Measurements from ENCODE around the gene KASH5. TPM values are rescaled to one million over a fixed set of nuclear protein-coding genes. Genes with fewer than 3 reads are reported as not detected.
"Not testable (repeated sequence)": the region's sequence is repeated elsewhere in the genome, so short reads cannot be mapped to it uniquely, and the experiment has no call there.

Gene KASH5
- total and polyA plus RNA-seq, 2 donors, result not detected

DNA sequence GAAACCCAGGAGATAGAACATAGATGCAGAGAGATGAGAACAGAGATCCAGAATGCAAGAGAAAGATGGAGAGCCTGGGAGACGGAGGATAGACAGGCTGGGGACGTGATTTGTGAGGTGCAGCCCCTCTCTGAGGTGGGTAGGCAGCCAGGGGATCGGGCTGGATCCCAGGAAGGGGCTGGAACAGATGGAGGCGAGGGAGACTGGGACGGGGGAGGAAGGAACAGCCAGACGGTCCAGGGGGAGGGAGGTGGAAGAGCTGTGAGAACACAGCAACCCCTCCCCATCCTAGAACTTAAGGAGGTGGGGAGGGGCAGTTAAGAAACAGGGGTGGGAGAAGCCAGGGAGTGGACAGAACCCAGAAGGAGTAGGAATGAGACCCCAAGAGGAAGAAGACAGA lies 50.2 kb downstream of the KASH5 start:
- WGBS, result 12% methylated on average over 6 of the region's 6 CpGs
- DNase-seq (ENCODE audit: extremely low spot score), result no peak
- H3K36me3 ChIP-seq (ENCODE audit: insufficient read depth), result no peaks in the 10 kb centered on the region

DNA sequence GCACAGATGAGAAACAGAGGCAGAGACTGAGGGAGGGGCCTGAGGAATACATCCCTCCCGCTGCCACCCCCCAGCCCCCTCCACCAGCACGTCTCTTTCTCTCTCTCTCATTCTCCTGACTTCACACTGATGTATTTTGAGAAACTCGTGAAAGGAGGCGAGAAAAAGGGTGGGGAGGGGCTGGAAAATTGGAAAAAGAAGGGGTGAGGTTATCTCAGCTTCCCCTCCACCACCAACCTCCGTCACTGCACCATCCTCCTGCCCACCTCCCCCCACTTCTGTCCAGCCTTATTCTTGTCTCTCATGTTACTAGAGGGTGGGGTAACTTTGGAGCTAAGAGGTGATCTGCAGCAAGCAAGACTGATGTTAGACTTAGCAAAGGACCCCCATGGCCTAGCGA lies 51.8 kb downstream of the KASH5 start:
- no peak overlapping the region for H3K4me3 ChIP-seq (ENCODE audit: low read depth, low read length)
- H3K36me3 ChIP-seq (ENCODE audit: insufficient read depth), result no peaks in the 10 kb centered on the region
- WGBS, result 44% methylated on average over 6 of the region's 6 CpGs
- H3K4me1 ChIP-seq (ENCODE audit: insufficient read depth), result no peaks in the 10 kb centered on the region
- no peak for DNase-seq (ENCODE audit: extremely low spot score)
- H3K27ac ChIP-seq (ENCODE audit: low read depth), result no peak overlapping the region

More for the DNA sequence above, 50.2 kb downstream of the KASH5 start:
- no peak overlapping the region for H3K4me3 ChIP-seq (ENCODE audit: low read depth, low read length)
- no peaks in the 10 kb centered on the region for H3K4me1 ChIP-seq (ENCODE audit: insufficient read depth)
- H3K27ac ChIP-seq (ENCODE audit: low read depth), result no peak overlapping the region

DNA sequence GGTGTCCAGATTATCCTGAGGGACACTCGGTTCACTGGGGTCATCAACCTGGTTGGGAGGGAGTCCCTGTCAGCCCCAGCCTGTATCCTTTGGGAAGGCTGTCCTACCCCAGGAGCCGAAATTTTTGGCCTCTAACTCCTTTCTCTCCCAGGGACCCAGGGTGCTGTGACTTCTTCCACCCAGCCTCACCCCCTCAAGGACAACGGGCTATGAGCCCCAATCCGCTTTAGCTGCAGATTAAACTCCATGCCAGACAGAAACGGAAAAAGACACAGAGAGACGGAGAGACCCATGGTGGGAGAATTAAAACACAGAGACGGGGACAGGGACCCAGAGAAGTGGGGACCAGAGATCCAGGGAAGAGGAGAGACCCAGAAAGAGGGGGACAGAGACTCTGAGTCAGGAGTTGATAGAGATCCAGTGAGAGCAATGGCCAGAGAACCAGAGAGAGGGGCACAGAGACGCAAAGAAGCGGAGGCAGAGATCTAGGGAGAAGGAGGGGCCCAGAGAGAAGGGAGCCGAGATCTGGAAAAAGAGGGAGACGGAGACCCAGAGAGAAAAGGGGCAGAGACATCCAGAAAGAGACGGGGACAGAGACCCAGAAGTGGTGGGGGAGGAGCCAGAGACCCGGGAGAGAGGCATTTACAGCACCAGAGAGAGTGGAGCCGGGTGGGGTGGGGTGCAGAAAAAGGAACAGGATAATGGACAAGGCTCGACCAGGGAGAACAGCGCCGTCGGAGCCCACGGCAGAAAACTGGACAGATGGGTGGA lies 52.6 kb downstream of the KASH5 start:
- Histone ChIP-seq H3K27ac (ENCODE audit: low read depth) (no peak overlapping the region), H3K4me1 (ENCODE audit: insufficient read depth) (no peaks in the 10 kb centered on the region), H3K36me3 (ENCODE audit: insufficient read depth) (no peaks in the 10 kb centered on the region), H3K4me3 (ENCODE audit: low read depth, low read length) (no peak overlapping the region)
- 28% methylated on average over 19 of the region's 19 CpGs for WGBS
- no peak for DNase-seq (ENCODE audit: extremely low spot score)

DNA sequence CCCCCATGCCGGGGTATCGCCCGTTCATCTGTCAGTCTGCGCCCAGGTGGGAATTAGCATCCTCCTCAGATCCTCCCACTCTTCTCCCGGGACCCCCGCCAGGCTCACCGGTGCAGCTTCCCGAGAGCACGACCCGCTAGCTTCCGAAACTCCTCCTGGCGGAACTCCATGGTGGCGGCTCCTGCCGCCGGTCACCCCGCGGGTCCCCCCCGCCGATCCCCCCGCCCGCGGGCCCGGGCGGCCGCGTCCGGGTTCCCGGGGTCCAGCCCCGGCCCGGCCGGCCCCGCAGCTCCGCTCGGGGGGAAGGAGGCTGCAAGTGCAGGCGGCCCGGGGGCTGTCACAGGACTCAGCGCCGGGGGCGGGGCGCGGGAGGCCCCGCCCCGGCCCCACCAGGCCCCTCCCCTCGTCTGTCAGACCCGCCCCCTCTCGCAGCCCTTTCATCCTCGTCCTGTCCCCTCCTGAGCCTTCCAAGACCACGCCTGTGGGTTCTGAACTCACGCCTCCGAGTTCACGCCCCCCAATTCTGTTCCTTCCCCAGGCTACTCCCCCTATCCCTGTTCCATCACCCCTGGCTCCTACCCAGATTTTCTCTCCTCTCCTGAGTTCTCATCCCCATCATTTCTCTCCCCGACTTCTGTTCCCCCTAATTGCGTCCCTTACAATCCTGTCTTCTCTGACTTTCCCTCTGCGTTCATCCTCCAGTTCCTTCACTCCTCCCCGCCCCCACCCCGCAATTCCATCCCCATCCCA lies 53.3 kb downstream of the KASH5 start, which contains the start of gene SLC17A7:
TSS of gene SLC17A7 (minus strand) at position 318 of the 750 bp plus-strand sequence. CDS start at position 170, 148 bp downstream.
- 2% methylated on average over 56 of the region's 56 CpGs for WGBS
- no peak for DNase-seq (ENCODE audit: extremely low spot score)
- no peak within 1 kb of the TSS for H3K27ac ChIP-seq (ENCODE audit: low read depth)
- peak within 1 kb of the TSS; percentile 3 for H3K4me3 ChIP-seq (ENCODE audit: low read depth, low read length)
- H3K36me3 ChIP-seq (ENCODE audit: insufficient read depth), result no peaks in the 10 kb centered on the region
- H3K4me1 ChIP-seq (ENCODE audit: insufficient read depth), result no peaks in the 10 kb centered on the region

DNA sequence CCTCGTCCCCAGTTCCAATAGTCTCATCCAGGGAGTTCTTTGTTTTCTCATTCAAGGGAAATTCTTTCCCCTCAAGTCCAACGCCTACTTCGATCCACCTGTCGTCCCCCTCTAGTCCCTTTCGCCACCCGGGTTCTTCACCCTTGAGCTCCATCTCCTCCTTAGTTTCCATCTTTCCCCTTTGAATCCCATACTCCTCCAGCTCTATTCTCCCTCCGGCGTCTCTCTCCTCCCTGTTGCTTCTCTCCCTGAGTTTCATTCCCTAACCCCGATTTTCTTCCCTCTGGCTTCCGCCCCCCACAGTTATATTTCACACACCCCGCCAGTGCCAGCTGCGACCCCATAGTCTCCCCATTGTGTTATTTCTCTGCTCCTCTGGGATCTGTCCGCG lies 53.9 kb downstream of the KASH5 start:
- Histone ChIP-seq H3K4me1 (ENCODE audit: insufficient read depth) (no peaks in the 10 kb centered on the region), H3K4me3 (ENCODE audit: low read depth, low read length) (no peak overlapping the region), H3K27ac (ENCODE audit: low read depth) (no peak overlapping the region), H3K36me3 (ENCODE audit: insufficient read depth) (no peaks in the 10 kb centered on the region)
- WGBS, result 22% methylated on average over 14 of the region's 14 CpGs
- no peak for DNase-seq (ENCODE audit: extremely low spot score)

DNA sequence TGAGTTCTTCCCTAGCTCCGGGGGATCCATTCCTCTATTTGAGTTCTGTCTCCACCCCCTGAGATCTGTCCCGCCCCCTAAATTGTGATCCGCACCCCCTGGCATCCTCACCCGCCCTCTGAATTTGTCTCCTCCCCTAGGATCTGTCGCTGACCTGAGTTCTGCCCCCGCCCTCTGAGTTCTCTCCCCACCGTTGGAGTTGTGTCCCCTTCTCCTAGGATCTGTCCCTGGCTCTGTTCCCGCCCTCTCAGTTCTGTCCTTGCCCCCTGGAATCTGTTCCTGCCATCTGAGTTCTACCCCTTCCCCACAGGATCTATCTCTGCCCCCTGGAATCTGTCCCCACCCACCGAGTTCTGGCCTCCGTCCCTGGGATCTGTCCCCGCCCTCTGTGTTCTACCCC lies 54.3 kb downstream of the KASH5 start:
- Histone ChIP-seq H3K4me3 (ENCODE audit: low read depth, low read length) (peak overlapping the region; percentile 36), H3K36me3 (ENCODE audit: insufficient read depth) (no peaks in the 10 kb centered on the region), H3K4me1 (ENCODE audit: insufficient read depth) (no peaks in the 10 kb centered on the region), H3K27ac (ENCODE audit: low read depth) (no peak overlapping the region)
- DNase-seq (ENCODE audit: extremely low spot score), result no peak
- WGBS, result 9% methylated on average over 11 of the region's 11 CpGs

DNA sequence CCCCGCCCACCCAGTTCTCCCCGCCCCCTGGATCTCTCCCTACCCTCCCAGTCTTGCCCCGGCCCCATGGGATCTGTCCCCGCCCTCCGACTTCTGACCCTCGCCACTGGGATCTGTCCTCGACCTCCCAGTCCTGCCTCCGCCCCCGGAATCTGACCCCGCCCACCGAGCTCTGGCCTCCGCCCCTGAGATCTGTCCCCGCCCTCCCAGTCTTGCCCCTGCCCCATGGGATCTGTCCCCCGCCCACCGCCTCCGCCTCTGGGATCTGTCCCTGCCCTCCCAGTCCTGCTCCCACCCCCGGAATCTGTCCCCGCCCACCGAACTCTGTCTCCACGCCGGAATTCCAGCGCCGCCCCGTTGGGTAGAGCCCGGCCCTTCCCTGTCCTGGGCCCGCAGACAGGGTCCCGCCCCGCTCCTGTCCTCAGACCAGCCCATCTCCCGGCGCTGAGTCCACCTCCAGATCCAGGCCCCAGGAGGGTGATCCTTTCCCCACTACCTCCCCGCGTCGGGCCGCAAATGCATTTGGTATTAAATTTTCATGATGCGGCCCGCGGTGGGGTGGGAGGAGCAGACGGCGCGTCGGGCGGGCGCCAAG lies 54.8 kb downstream of the KASH5 start:
- Histone ChIP-seq H3K36me3 (ENCODE audit: insufficient read depth) (no peaks in the 10 kb centered on the region), H3K4me1 (ENCODE audit: insufficient read depth) (no peaks in the 10 kb centered on the region), H3K27ac (ENCODE audit: low read depth) (no peak overlapping the region), H3K4me3 (ENCODE audit: low read depth, low read length) (peak overlapping the region; percentile 36)
- under 1% methylated on average over 43 of the region's 43 CpGs for WGBS
- peak; percentile 57 for DNase-seq (ENCODE audit: extremely low spot score)

DNA sequence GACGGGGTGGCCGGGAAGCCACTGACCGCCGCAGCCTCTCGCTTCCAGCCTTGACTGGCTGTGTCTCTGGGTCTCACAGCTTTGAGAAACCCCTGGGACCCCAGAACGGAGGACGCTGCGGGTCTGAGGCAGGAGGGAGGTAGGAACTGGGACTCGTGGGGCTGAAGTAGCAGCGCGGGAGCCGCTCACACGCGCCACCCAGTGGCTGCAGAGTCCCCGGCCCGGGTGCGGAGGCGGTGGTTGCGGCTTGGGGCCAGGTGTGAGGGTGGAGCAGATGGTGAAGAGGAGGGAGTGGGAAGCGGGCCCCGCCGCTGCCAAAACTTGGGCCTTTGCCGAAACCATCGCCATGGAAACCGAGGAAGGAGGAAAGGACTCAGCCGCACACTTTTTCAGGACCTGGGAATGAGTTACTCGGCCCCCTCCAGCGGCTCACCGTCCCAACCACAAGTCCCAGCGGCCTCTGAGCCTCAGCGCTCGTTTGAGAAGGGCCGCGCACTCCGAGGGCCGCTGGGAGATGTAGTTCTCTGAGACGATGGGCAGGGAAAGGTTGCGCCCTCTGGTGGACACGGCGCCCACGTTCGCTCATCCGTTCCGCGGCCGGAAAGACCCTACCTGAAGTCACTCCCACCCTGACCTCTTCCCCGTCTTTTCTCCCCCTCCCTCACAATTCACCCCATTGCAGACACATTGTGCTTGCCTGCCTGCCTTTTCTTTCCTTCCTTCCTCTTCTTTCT lies 55.5 kb downstream of the KASH5 start:
- DNase-seq (ENCODE audit: extremely low spot score), result peak; percentile 90
- no peaks in the 10 kb centered on the region for H3K4me1 ChIP-seq (ENCODE audit: insufficient read depth)
- no peaks in the 10 kb centered on the region for H3K36me3 ChIP-seq (ENCODE audit: insufficient read depth)
- H3K4me3 ChIP-seq (ENCODE audit: low read depth, low read length), result peak overlapping the region; percentile 36
- under 1% methylated on average over 47 of the region's 47 CpGs for WGBS
- no peak overlapping the region for H3K27ac ChIP-seq (ENCODE audit: low read depth)

DNA sequence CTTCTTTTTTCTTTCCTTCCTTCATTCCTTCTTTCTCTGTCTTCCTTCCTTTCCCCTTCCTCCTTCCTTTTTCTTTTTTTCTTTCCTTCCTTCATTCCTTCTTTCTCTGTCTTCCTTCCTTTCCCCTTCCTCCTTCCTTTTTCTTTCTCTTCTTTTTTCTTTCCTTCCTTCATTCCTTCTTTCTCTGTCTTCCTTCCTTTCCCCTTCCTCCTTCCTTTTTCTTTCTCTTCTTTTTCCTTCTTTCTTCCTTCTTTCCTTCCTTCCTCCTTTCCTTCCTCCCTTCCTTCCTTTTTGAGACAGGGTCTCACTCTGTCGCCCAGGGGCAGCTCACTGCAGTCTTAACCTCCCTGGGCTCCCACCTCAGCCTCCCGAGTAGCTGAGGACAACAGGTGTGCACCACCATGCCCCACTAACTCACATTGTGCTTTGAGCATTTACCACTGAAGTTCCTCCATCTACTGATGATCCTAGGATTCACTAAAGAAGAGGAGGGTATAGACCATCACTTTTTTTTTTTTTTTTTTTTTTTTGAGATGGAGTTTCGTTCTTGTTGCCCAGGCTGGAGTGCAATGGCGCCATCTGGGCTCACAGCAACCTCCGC lies 56.2 kb downstream of the KASH5 start:
- DNase-seq (ENCODE audit: extremely low spot score); H3K27ac ChIP-seq (ENCODE audit: low read depth); H3K36me3 ChIP-seq (ENCODE audit: insufficient read depth); H3K4me1 ChIP-seq (ENCODE audit: insufficient read depth); H3K4me3 ChIP-seq (ENCODE audit: low read depth, low read length): not testable (repeated sequence)
- 65% methylated on average over 5 of the region's 5 CpGs for WGBS

DNA sequence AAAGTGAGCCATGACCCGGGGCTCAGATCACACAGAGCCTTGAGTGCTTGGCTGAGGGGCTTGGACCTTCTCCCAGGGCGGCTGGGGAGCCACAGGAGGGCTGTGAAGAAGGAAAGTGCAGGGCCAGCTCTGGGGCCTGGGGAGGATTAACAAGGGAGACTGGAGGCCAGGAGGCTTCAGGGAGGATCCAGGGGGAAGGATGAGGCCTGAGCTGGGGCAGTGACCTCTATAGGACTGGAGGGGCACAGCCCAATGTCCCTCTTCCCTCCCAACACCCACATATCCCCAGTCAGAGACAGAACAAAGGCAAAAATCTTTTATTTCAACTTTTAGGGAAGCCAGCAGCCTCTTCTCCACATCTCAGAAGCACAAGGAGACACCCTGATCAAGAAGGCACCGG lies 57.9 kb downstream of the KASH5 start:
- Histone ChIP-seq H3K4me3 (ENCODE audit: low read depth, low read length) (no peak overlapping the region), H3K27ac (ENCODE audit: low read depth) (no peak overlapping the region), H3K36me3 (ENCODE audit: insufficient read depth) (no peaks in the 10 kb centered on the region), H3K4me1 (ENCODE audit: insufficient read depth) (no peaks in the 10 kb centered on the region)
- WGBS, result 86% methylated on average over 3 of the region's 3 CpGs
- DNase-seq (ENCODE audit: extremely low spot score), result no peak

DNA sequence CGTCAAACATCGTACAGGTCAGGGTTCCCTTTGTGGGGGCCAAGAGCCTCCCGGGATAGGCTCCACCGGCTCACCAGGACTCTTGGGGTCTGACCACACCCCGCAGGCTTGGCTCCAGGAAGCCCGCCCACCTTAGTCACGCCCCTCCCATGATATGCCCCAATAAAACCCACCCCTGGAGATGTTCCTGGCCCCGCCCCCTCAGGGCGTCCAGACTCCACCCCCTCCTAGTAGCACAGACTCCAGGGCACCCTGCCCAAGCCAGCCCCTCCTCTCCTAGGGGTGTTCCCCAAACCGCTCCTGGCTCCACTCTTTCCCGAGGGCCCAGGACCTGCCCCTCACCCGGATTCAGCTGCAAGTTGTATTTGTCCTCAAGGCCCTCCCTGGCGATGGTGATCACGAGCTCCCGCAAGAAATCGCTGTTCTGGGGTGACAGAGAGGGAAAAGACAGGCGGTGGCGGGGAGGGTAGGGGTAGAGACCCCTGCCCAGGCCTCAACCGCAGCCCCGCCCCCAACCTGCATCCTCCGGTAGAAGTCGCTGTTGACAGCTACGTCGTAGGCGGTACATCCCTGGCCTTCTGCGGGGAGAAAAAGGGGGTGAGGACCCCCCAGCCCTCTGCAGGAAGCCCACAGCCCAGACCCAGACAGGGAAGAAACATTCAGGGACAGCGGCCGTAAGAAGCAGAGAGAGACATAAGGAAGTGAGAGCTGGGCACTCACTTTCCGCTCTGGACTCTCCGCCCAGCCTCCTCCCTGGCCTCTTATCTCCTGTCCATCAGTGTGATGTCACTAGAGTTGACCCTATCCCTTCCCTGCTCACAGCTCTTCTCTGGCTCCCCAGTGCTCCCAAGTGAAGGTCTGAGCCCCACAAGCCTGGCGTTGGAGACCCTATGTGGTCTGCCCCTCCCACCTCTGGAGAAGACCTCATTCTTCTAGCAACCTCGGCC lies 59.7 kb downstream of the KASH5 start:
- 60% methylated on average over 32 of the region's 32 CpGs for WGBS
- H3K27ac ChIP-seq (ENCODE audit: low read depth), result no peak overlapping the region
- DNase-seq (ENCODE audit: extremely low spot score), result no peak
- no peaks in the 10 kb centered on the region for H3K36me3 ChIP-seq (ENCODE audit: insufficient read depth)
- H3K4me1 ChIP-seq (ENCODE audit: insufficient read depth), result no peaks in the 10 kb centered on the region
- H3K4me3 ChIP-seq (ENCODE audit: low read depth, low read length), result no peak overlapping the region

DNA sequence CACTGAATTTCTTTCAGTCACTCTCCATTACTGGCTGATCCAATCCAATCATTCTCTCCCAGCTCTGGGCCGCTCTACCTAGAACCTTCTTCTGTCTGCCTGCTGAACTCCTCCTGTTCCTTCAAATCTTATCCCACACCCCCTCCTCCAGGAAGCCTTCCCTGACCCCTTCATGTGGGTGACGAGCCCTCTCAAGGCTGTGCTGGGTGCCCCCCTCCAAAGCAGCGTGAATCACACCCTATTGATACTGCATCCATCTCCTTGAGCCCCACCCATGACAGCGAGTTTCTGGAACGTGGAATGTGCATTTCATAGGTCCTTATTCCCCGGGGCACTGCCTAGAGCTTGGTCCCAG lies 60.4 kb downstream of the KASH5 start:
- no peak overlapping the region for H3K27ac ChIP-seq (ENCODE audit: low read depth)
- 92% methylated on average over 6 of the region's 6 CpGs for WGBS
- H3K4me3 ChIP-seq (ENCODE audit: low read depth, low read length), result no peak overlapping the region

More for the DNA sequence above, 60.4 kb downstream of the KASH5 start:
- no peaks in the 10 kb centered on the region for H3K4me1 ChIP-seq (ENCODE audit: insufficient read depth)
- H3K36me3 ChIP-seq (ENCODE audit: insufficient read depth), result no peaks in the 10 kb centered on the region
- no peak for DNase-seq (ENCODE audit: extremely low spot score)

All from urinary bladder (tissue), 4 donors.